DMS53 treated with DMSO at 0.1 percent for 48 hours (cell line): ENCODE measurements around the gene PKD2L1.

ENCODE experiments used
- DNase-seq: peaks from one replicate; lab custom pipeline; 2025; ENCODE audit not compliant: unreplicated experiment; lab: John Stamatoyannopoulos, UW

Gene PKD2L1

DNA sequence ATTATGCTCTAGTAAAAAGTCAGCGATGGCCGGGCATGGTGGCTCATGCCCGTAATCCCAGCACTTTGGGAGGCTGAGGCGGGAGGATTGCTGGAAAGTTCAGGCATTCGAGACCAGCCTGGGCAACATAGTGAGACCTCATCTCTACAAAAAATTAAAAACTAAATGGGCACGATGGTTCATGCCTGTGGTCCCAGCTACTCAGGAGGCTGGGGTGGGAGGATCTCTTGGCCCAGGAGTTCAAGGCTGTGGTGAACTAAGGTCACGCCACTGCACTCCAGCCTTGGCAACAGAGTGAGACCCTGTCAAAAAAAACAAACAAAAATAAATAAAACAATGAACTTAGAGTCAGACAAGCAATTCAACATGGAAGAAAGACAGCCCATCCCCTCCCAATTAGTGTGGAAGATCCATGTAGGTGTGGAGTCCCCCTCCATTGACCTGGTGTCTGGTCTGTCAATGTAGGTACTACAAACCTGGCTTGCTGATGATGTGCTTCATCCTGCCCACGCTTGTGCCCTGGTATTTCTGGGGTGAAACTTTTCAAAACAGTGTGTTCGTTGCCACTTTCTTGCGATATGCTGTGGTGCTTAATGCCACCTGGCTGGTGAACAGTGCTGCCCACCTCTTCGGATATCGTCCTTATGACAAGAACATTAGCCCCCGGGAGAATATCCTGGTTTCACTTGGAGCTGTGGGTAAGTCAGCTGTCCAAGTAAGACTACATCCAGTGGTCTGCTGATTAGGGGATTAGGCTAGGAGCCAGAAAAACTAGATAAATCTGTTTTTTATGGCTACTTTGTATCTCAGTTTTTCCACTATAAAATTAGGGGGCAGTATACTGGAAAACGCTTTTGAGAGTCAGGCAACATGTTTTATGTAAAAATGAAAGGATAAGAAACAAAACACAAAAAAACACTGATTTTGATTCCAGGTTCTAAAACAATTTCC is 26.3 kb upstream of the PKD2L1 start:
- no peak for DNase-seq

DNA sequence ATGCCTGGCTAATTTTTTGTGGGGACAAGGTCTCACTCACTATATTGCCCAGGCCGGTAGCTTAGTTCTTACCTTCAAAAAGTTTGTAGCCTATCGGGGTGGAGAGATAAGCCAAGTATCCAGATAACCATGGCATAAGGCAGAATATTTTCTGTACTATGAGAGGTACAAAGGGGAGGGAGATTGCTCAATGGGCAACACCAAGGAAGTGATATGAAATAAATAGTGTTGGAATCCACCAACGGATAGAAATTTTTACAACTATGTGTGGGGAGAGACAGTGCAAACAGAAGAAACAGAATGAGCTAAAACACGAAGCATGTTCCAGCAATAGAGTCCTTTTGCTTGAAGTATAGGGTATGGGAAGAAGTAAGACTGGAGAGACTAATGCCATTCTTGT is 25.1 kb upstream of the PKD2L1 start:
- no peak for DNase-seq

DNA sequence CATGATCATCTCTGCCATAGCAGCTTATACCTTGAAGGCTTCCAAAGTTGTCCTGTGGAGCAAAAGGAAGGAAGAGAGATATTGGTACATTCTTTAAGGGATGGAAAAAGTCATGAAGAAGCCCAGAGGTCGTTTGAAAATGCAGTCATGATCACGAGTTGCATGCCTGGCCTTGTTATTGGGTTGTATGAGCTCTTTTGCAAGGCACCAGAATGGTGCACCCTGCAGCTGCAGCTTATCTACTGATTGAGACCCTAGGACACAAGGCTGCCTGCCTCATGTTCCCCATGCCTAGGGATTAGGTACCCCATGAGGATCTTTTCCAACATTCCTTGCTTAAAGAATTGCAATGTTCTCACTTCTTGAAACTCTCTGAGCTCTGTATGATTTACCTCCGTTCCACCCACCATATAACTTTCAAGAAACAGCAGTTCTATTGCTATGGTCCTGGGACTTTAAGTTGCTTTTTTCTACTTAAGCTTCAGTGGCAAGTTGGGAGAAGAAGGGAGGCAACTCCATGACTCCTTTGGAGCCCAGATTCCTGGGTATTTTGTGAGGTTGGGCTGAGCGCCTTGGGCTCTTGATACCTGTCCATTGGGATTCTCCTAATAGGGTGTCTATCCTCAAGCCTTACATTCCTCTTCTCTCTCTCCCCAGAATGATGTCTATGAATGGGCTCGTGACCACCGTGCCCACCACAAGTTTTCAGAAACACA is 23.9 kb upstream of the PKD2L1 start:
- DNase-seq = no peak

DNA sequence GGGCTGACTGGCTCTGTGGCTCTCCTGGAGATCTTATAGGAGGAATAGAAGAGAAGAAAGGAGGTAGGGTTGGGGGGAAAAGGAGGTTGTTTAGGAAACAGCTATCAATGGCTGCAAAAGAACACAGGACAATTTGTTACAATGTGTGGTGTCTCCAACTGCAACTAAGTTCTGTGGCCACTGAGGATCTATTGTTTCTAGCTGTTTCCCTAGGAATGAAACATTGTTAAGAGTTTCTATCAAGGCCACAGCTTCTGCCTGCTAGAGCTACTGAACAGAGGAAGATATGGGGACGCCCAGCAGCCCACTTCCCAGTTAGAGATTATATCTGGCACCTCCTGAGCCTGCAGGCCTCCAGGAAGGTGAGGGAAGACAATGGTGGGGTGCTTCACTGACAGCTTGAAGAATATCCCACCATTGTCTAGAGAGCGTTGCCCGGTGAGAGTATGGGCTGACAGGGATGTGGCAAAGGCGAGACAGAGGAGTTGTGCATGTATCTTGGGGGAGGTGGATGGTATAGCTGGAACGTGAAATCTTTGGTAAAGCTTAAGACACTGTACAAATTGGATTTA is 21.0 kb upstream of the PKD2L1 start:
- no peak for DNase-seq

DNA sequence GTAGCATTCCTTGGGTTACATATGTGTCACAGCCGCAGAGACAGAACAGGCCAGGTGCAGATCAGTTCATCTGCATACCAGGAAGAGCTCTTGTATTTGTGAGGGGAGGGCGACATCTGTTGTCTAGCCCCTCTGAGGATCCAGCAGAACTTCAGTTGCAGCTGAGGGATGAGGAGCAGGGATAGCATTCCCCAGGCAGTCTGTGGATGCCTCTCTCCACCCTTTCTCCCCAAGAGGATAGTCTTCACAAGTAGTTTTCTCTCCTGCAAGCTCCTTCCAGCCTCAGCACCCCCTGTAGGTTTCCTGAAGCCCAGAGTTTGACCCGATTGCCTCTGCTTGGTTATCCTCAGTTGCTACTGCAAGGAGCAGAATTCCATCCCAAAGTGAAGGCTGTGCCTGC is 19.6 kb upstream of the PKD2L1 start:
- DNase-seq = no peak

DNA sequence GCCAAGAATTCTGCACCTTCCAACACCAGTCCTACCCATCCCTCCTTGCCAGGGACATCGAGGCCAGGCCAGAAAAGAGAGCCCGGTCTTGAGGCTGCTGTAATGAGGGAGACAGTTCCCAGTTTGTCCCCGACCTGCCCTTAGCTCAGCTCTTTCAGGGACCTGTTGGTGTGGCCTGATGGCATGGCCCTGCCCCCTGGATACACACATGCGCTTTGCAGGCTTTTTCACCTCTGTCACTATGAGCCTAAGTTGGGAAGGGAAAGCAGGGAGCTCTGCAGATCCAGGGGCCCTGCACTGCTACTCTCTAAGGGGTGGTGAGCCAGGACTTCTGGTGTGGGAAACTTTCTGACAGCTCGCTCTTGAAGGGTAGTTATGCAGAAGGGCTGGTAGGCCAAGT is 19.1 kb upstream of the PKD2L1 start:
- no peak for DNase-seq

DNA sequence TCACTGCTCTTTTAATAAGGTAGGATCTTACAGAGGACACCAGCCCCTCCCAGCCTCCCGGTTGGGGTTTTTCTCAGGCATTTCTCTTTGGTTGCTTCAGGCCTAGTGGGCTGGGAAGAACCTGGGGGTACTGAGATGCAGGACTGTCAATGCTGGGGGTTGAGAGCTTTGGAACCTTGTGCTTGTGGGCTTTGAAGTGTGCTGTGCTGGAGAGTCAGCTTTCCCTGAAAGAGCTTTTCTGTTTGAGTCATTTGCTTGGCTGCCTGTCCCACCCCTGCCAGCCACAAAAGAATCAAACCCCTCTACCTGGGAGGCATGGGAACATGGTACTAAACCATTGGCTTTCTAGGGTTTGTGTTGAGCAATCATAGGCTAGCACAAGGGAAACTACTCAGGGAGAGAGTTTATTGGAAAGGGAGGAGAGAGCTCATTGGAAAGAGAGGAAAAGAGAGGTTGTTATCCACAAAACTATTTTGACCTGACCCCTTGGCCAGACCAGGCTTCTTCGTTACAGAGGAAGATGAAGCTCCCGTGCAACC is 18.4 kb upstream of the PKD2L1 start:
- no peak for DNase-seq

DNA sequence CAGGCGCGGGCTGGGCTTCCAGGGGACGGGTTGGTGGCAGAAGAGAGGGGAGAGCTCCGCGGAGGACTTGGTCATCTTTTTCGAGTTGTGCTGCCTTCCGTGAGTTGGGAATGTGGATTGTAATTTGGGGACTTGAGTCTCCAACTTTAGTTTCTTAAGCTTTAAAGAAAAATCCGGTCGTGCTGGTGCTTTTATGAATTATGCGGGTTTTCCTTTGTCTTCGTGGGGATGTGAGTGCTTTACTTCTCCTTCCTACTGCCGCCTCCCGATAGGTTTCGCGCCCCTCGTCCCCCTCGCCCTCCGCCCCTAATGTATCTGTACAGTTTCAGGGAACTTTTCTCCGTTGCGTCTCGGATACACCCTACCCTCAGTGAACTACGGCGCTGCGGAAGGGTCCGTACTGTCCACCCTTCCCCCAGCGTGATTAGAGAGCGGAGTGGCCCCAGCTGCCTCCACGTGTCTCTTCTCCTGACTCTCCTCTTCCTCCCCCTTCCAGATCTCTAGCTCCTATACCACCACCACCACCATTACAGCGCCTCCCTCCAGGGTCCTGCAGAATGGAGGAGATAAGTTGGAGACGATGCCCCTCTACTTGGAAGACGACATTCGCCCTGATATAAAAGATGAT is 17.7 kb upstream of the PKD2L1 start:
- no peak for DNase-seq

DNA sequence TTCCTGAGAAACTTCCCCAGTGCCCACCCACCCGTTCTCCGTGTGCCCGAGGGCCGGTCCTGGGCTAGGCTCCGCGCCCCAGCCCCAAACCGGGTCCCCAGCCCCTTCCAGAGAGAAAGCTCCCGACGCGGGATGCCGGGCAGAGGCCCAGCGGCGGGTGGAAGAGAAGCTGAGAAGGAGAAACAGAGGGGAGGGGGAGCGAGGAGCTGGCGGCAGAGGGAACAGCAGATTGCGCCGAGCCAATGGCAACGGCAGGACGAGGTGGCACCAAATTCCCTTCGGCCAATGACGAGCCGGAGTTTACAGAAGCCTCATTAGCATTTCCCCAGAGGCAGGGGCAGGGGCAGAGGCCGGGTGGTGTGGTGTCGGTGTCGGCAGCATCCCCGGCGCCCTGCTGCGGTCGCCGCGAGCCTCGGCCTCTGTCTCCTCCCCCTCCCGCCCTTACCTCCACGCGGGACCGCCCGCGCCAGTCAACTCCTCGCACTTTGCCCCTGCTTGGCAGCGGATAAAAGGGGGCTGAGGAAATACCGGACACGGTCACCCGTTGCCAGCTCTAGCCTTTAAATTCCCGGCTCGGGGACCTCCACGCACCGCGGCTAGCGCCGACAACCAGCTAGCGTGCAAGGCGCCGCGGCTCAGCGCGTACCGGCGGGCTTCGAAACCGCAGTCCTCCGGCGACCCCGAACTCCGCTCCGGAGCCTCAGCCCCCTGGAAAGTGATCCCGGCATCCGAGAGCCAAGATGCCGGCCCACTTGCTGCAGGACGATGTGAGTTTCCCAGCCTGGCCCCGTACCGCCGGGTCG is 16.9 kb upstream of the PKD2L1 start, which contains the start of gene SCD:
Gene SCD (plus strand): TSS at position 469 of the 803 bp plus-strand sequence. CDS start 272 bp downstream, at position 741.
- DNase-seq = peak; percentile 93

DNA sequence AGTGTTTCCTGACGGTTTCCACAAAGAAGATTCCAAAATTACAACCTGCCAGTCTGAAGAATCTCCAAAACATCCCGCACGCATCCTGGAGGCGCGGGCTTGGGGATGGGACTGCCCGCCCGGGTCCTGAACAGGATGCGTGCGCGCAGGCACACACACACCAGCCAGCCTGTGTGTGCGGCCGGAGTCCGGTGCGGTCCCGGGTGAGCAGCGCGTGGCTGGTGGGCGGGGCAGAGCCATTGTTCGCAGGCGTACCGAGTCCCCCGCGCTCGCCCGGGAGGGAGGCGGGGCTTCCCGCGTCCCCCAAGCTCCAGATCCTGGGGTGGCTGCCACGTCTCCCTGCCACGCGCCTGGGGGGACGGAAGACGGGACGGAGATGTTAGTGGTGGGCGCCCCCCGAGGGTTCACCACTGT is 16.3 kb upstream of the PKD2L1 start:
- peak; percentile 27 for DNase-seq

DNA sequence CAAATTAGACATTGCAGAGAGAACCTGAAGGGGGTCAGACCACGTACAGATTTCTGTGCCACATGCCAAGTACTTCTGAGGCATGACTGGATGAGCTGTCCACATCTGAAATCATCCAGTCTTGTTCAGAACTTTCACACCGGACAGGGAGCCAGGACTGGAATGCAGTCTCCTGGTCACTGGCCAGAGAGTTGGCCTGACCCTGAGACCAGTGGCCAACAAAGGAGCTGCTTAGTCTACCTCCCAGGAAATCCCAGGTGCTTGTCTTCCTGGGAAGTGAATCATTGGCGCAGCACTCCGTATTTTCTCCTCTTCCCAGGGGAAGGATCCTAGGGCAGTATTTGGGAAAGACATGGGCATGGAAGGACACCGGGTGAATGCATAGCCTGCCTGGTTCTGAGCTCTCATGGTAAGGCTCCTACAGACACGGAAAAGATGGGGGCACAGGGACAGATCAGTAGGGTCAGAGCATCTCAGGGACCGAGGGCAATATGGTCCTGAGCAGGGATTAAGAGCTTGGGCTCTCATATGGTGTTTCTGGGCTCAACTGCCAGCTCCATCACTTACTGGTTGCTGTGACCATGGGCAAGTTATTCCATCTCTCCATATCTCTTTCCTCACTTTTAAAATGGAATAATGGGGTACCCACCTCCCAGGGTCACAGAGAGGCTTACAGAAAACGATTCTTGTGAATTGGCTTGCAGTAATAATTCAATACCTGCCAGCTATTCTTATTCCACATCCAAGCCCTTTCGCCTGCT is 15.7 kb upstream of the PKD2L1 start:
- DNase-seq = no peak

DNA sequence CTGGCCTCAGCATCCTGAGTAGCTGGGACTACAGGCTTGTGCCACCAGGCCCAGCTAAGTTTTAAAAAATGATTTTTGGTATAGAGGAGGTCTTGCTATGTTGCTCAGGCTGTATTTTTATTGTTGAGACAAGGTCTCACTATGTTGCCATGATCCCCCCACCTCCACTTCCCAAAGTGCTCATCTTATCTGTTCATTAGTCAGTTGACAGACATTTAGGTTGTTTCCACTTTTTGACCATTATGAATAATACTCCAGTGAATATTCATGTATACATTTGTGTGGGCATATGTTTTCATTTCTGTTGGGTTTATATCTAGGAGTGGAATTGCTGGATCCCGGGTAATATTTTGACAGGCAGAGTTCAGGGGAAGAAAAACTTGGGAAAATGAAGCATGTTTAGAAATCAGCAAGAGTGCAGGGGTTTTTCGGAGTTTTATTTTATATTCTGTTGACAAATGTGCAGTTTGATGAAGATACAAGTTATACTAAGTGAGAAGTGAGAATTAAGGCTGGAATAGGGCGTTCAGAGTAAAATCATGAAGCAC is 14.3 kb upstream of the PKD2L1 start:
- no peak for DNase-seq

DNA sequence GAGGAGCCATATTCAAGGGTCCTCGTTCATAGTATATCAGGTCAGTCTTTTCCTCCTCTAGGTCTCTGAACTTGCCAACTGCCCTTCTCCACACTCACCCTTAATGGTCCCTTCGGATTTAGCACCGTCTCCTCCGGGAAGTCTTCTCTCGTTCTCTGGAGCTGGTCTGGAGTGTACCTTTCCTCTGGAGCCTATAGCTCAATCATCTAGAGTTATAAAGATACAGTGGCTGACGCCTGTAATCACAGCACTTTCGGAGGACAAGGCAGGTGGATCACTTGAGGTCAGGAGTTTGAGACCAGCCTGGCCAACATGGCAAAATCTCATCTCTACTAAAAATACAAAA is 12.6 kb upstream of the PKD2L1 start:
- DNase-seq = no peak

DNA sequence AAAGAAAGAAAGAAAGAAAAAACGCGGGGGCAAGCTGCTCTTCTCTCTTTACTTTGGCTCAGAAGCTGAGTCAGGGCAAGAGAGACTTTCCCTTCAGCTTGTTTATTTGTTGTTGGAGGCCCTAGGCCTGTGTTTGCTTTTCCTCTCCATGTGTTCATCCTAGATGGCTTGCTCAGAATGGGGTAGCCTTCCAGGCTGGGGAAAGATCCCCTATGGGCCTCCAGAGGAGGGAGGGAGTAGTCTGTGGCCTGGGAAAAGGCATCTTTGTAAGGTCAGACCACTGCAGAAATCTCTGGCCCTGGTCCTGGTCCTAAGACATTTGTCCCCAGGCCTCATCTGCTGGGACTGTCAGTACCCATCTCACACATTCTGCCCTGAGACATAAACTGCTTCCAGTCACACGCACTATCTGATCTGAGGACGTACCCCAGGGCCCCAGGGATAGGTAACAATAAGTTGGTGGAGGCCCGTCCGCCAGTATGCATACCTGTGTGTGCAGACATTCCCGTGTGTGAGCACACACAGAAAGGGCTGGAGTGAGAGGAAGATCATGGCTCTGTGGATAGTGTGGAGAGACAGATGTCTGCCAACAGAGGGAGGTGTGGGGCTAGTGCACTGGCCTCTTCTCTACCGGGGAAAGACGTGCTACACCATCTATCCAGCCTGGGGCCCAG is 12.1 kb upstream of the PKD2L1 start:
- peak; percentile 77 for DNase-seq

DNA sequence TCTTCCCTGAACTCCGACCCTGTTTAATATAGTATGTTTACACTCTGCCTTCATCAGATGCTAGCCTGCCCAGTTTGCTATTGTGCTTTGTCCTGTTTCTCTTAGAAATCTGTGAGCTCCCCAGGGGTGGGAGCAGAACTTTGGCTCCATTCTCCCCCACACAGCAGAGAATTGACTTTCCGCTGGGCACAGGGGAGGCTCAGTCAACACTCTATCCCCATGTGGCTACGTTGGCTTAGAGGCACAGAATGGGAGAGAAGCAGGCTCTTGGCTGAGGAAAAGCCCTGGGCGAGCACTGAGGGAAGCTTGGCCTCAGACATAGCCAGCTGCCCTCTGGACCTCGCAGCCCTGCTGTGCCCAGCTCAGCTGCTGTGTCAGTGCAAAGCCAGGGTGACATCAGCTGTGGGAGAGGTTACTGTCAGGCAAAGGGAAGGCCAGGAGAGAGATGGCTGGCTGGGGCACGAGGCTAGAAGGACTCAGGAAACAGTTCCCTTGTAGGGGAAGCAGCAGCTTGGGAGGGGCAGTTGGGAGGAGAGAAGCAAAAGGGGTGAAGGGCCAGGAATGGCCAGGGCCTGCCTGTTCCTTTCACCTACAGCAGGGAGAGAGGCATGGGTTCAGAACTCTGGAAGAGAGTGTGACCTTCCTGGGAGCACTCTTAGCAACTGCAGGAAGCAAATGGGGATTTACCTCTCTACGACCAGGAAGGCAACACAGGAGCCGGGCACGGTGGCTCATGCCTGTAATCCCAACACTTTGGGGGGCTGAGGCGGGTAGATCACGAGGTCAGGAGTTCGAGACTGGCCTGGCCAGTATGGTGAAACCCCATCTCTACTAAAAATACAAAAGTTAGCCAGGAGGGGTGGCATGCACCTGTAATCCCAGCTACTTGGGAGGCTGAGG is 11.2 kb upstream of the PKD2L1 start:
- DNase-seq = peak; percentile 69

DNA sequence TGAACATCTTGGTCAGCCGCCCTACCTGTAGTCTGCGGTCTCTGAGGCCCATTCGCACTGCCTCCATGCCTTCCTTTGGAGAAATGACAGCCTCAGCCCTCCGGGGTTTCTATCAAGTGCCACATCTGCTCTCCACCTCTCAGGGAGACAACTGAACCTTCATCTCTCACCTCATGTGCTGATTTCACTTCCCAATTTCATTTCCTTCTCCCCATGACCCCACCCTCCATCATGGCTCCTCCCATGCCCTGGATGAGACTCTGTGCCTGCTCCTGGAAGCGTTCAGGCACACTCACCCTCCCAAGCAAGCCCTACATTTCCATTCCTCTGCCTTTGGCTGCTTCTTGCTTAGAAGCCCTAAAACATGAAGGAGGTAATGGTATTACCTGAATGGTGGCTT is 9.2 kb upstream of the PKD2L1 start:
- no peak for DNase-seq

DNA sequence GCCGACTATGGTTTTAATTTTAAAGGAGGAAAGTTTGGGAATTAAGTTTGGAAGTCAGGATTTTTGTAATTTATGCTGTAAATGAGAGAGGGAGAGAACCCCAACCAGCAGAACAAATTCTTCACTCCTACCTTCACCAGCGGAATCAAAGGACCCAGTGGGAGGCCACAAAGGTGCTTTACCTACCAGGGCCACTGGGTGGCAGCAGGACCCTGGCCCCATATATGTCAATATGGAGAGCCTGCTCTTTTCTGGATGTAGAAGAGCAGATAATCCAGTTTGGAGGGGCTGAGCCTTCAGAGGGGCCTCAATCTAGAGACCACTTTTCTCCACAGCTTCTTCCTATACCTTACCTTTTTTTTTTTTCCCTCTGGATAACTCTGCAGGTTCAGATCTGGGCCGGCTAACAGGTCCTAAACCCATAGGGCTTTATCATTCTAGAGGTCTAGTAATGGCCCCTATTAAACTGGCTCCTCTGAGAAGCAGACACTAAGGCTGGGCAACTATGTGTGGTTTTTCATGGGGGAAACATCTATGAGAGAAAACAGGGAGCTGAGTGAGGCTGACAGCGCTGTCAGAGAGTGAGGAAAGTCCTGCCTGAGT is 8.5 kb upstream of the PKD2L1 start:
- DNase-seq = peak; percentile 58
